Testis (tissue), 2 donors: Measurements from ENCODE around the gene GYS1.
"Not testable (repeated sequence)": the region's sequence is repeated elsewhere in the genome, so short reads cannot be mapped to it uniquely, and the experiment has no call there.

Experiments
- CTCF ChIP-seq, 3 experiments: fragments of 450-650 bp in 2 of 3; fragments of 200-600 bp in 1 of 3; sonication (generic) in 1 of 3; IDR thresholded peaks; one replicate each; pipeline ENCODE4 v1.5.1; 2016 to 2019; ENCODE audit warnings: antibody characterized with exemption in 3 of 3, mild to moderate bottlenecking in 2 of 3, moderate library complexity in 1 of 3
- POLR2A ChIP-seq: fragments of 450-650 bp; IDR thresholded peaks from one replicate; pipeline ENCODE4 v1.6.1; 2017; ENCODE audit warnings: antibody characterized with exemption, mild to moderate bottlenecking, moderate library complexity

GRCh38 chr19:49038111-49038510, 45.0 kb upstream of the GYS1 start:
- not testable (repeated sequence) for TF ChIP-seq CTCF (IDR thresholded peaks at IDR 0.05); POLR2A
